Upper lobe of left lung (tissue), 6 donors: ENCODE results near the gene NEURL2. TPM values are rescaled to one million over a fixed set of nuclear protein-coding genes. Genes with fewer than 3 reads are reported as not detected.

Source experiments
- ATAC-seq, 2 donors: fragments of 200-7000 bp; cut with Tn5 transposase; one replicate each; pipeline ENCODE4 v1.9.1; 2022; ENCODE audit warnings: mild to moderate bottlenecking in 2 of 2, moderate library complexity in 2 of 2; ENCODE audit not compliant: low FRiP score in 2 of 2
- DNase-seq, 2 donors: peaks; one replicate each; pipeline ENCODE4 v3.0.0-alpha.2; 2019 to 2020
- H3K27ac ChIP-seq, 4 donors: fragments of 200-600 bp; sonication (generic); one replicate each; pipeline ENCODE4 v1.5.1; 2016 to 2019
- H3K27me3 ChIP-seq, 4 donors: fragments of 200-600 bp; sonication (generic); one replicate each; pipeline ENCODE4 v1.5.1; 2017 to 2019
- H3K36me3 ChIP-seq, 4 donors: fragments of 200-600 bp; sonication (generic); one replicate each; pipeline ENCODE4 v1.5.1; 2016 to 2019
- H3K4me1 ChIP-seq, 4 donors: fragments of 200-600 bp; sonication (generic); one replicate each; pipeline ENCODE4 v1.5.1; 2018 to 2019
- H3K4me3 ChIP-seq, 4 donors: fragments of 200-600 bp; sonication (generic); one replicate each; pipeline ENCODE4 v1.5.1; 2017 to 2019; ENCODE audit warnings: mild to moderate bottlenecking in 2 of 4, moderate library complexity in 1 of 4
- H3K9me3 ChIP-seq, 4 donors: fragments of 200-600 bp; sonication (generic); one replicate each; pipeline ENCODE4 v1.5.1; 2018 to 2019
- CTCF ChIP-seq, 6 experiments: fragments of 450-650 bp in 4 of 6; fragments of 200-600 bp in 2 of 6; sonication (generic) in 2 of 6; IDR thresholded peaks; one replicate each; pipeline ENCODE4 v1.5.1; 2016 to 2019; ENCODE audit warnings: antibody characterized with exemption in 6 of 6
- EP300 ChIP-seq, 4 donors: sonication (generic); formaldehyde crosslinking; IDR thresholded peaks; one replicate each; pipeline ENCODE4 v1.5.1; 2017; ENCODE audit warnings: antibody characterized with exemption in 4 of 4, control low read depth in 2 of 4
- POLR2A ChIP-seq, 4 donors: fragments of 450-650 bp; IDR thresholded peaks; one replicate each; pipeline ENCODE4 v1.5.1; 2016 to 2017; ENCODE audit warnings: antibody characterized with exemption in 4 of 4, mild to moderate bottlenecking in 2 of 4
- POLR2AphosphoS5 ChIP-seq, 2 donors: sonication (generic); formaldehyde crosslinking; IDR thresholded peaks; one replicate each; pipeline ENCODE4 v1.5.1; 2017; ENCODE audit warnings: antibody characterized with exemption in 2 of 2
- WGBS, 2 donors: methylation state at CpG; one replicate each; pipeline ENCODE4 v1.1.5; 2017 to 2018; 5-methylcytosine and 5-hydroxymethylcytosine counted together
- total RNA-seq, 6 donors: library from RNA; depleted of rRNA in 4 of 6; stranded (reverse); fragments of >200 nt in 4 of 6; gene quantifications; one replicate each; pipeline versions ENCODE4 v1.1.0 to v1.2.1, GENCODE V29; 2016 to 2021
- donor health status: DM: no; HTN: no; CAD: no; lungs with moderate emphysema.
- donor health status: DM: no; HTN: yes; CAD: no; lungs with severe emphysema.

The NEURL2 gene
- total RNA-seq, 6 donors from 2014 or later: 3.9 to 31.4 (median 5.5) TPM

GRCh38 chr20:45909336-45909808 is 18.4 kb upstream of the NEURL2 start:
- H3K27me3 ChIP-seq: no peaks in the 10 kb centered on the region
- DNase-seq: no peak
- peak overlapping the region in 1 of 4 donors; percentile 24 for H3K27ac ChIP-seq
- no peak for TF ChIP-seq EP300 (IDR thresholded peaks at IDR 0.05)
- TF ChIP-seq POLR2AphosphoS5 (IDR thresholded peaks at IDR 0.05): no peak
- no peak for TF ChIP-seq POLR2A (IDR thresholded peaks at IDR 0.05)
- no peak for TF ChIP-seq CTCF (IDR thresholded peaks at IDR 0.05)
- H3K36me3 ChIP-seq: peaks cover 0 to 14% (median 2%) of the 10 kb centered on the region in 4 donors
- no peak overlapping the region for H3K4me3 ChIP-seq
- H3K4me1 ChIP-seq: peaks cover 18 to 44% (median 25%) of the 10 kb centered on the region in 4 donors
- 88 to 93% methylated on average over 10 to 12 of the region's 12 CpGs for WGBS, 2 donors
- no peak for ATAC-seq
- no peaks in the 10 kb centered on the region for H3K9me3 ChIP-seq

GRCh38 chr20:45908084-45908483 is 17.1 kb upstream of the NEURL2 start:
- DNase-seq: no peak
- Histone ChIP-seq H3K4me3 (no peak overlapping the region), H3K27ac (no peak overlapping the region), H3K9me3 (no peaks in the 10 kb centered on the region), H3K4me1 (peaks cover 18 to 39% (median 25%) of the 10 kb centered on the region in 4 donors), H3K27me3 (no peaks in the 10 kb centered on the region), H3K36me3 (peaks cover 0 to 14% (median 2%) of the 10 kb centered on the region in 4 donors)
- no peak for ATAC-seq
- TF ChIP-seq POLR2AphosphoS5 (IDR thresholded peaks at IDR 0.05) (no peak), EP300 (IDR thresholded peaks at IDR 0.05) (no peak), CTCF (IDR thresholded peaks at IDR 0.05) (no peak), POLR2A (IDR thresholded peaks at IDR 0.05) (no peak)
- WGBS, 2 donors: 90 to 95% methylated on average over 2 of the region's 2 CpGs

GRCh38 chr20:45907219-45907948 is 16.4 kb upstream of the NEURL2 start:
- Histone ChIP-seq H3K27me3 (no peaks in the 10 kb centered on the region), H3K36me3 (peaks cover 0 to 18% (median 2%) of the 10 kb centered on the region in 4 donors), H3K27ac (no peak overlapping the region), H3K9me3 (no peaks in the 10 kb centered on the region), H3K4me3 (no peak overlapping the region), H3K4me1 (peaks cover 12 to 32% (median 21%) of the 10 kb centered on the region in 4 donors)
- no peak for DNase-seq
- TF ChIP-seq POLR2AphosphoS5 (IDR thresholded peaks at IDR 0.05) (no peak), POLR2A (IDR thresholded peaks at IDR 0.05) (no peak), CTCF (IDR thresholded peaks at IDR 0.05) (no peak), EP300 (IDR thresholded peaks at IDR 0.05) (no peak)
- 89 to 94% methylated on average over 14 to 17 of the region's 17 CpGs for WGBS, 2 donors
- ATAC-seq: no peak

- WGBS, 2 donors: 90 to 91% methylated on average over 7 to 8 of the region's 8 CpGs
These were observed 14.6 kb upstream of the NEURL2 start for GRCh38 chr20:45905505-45906079.

More at GRCh38 chr20:45905505-45906079, 14.6 kb upstream of the NEURL2 start:
- no peak for TF ChIP-seq CTCF (IDR thresholded peaks at IDR 0.05)
- TF ChIP-seq POLR2AphosphoS5 (IDR thresholded peaks at IDR 0.05): no peak
- TF ChIP-seq POLR2A (IDR thresholded peaks at IDR 0.05): no peak
- DNase-seq (no peak), ATAC-seq (no peak)
- Histone ChIP-seq H3K4me1 (peaks cover 0 to 14% (median 7%) of the 10 kb centered on the region in 4 donors), H3K9me3 (no peaks in the 10 kb centered on the region), H3K27me3 (no peaks in the 10 kb centered on the region), H3K27ac (no peak overlapping the region), H3K4me3 (no peak overlapping the region), H3K36me3 (peaks cover 0 to 26% (median 2%) of the 10 kb centered on the region in 4 donors)
